GM12878 (cell line): Measurements from ENCODE around the gene CPB2.

Source experiments
- CTCF ChIP-seq, 3 experiments: IDR thresholded peaks in 2 of 3; conservative IDR thresholded peaks in 1 of 3; 2 replicates each; pipeline ENCODE4 v1.5.1; 2011; ENCODE audit warnings: low read depth in 3 of 3, low read length in 3 of 3, mild to moderate bottlenecking in 3 of 3, control low read depth in 2 of 3, moderate library complexity in 2 of 3, inconsistent platforms in 1 of 3, mixed read lengths in 1 of 3; ENCODE audit not compliant: control insufficient read depth in 2 of 3, insufficient read depth in 1 of 3; ENCODE audit errors: extremely low read depth in 1 of 3
- EZH2 ChIP-seq: IDR thresholded peaks from 2 replicates; pipeline ENCODE4 v1.6.1; 2012; ENCODE audit warnings: low read depth, mild to moderate bottlenecking, control low read depth, inconsistent platforms, low read length, borderline replicate concordance; ENCODE audit not compliant: control insufficient read depth
- KAT2A ChIP-seq: conservative IDR thresholded peaks from 2 replicates; pipeline ENCODE4 v1.6.1; 2011; ENCODE audit warnings: low read depth, low read length; ENCODE audit not compliant: control insufficient read depth
- NFIC ChIP-seq: IDR thresholded peaks from 2 replicates; pipeline ENCODE4 v1.6.1; 2012; ENCODE audit warnings: low read depth, mild to moderate bottlenecking, inconsistent platforms, low read length, moderate library complexity
- RAD21 ChIP-seq: IDR thresholded peaks from 2 replicates; pipeline ENCODE4 v1.6.1; 2011; ENCODE audit warnings: mild to moderate bottlenecking, low read depth, low read length, moderate library complexity; ENCODE audit not compliant: insufficient read depth
- YY1 ChIP-seq: IDR thresholded peaks from 2 replicates; pipeline ENCODE4 v1.6.1; 2011; ENCODE audit warnings: low read depth, mild to moderate bottlenecking, low read length
- ZNF274 ChIP-seq: IDR thresholded peaks from one replicate; pipeline ENCODE4 v1.8.0; 2011; ENCODE audit not compliant: insufficient read length, insufficient read depth
- ZSCAN29 ChIP-seq: fragments of 450-650 bp; IDR thresholded peaks from 2 replicates; pipeline ENCODE4 v1.6.1; 2017; ENCODE audit warnings: mild to moderate bottlenecking, moderate library complexity
- TF ChIP-seq, protein P1 (sequence below): IDR thresholded peaks from 2 replicates; pipeline ENCODE4 v1.6.1; 2011; ENCODE audit warnings: low read depth, low read length, improper control_type of control experiment, borderline replicate concordance

DNA sequence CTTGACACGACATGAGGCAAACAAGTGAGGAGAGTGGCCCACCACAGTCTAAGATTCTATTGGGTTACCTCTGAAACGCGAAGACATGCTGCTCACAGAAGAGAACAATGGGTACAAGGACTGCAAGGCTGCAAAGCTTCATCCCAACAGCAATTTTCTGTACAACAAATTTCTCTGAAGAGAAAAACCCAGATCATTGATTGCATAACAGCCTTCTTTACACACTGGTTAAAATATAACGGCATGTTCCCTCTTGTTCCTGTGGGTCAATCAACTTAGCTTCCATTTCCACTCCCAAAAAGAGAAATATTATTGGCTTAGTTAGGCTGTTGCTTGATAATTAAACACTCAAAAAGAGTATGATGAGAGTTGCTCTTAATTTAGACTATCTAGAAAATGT lies at the start of gene CPB2:
- TF ChIP-seq CTCF (IDR thresholded peaks at IDR 0.05 in 2 of 3, conservative IDR thresholded peaks at IDR 0.05 in 1 of 3; ENCODE audit: control insufficient read depth in 2 of 3, extremely low read depth in 1 of 3, insufficient read depth in 1 of 3, low read depth in 3 of 3, low read length in 3 of 3) (no peak), ZSCAN29 (no peak), NFIC (no peak), RAD21 (no peak), EZH2 (no peak), KAT2A (no peak), YY1 (no peak), ZNF274 (no peak)
- TF ChIP-seq, protein P1, sequence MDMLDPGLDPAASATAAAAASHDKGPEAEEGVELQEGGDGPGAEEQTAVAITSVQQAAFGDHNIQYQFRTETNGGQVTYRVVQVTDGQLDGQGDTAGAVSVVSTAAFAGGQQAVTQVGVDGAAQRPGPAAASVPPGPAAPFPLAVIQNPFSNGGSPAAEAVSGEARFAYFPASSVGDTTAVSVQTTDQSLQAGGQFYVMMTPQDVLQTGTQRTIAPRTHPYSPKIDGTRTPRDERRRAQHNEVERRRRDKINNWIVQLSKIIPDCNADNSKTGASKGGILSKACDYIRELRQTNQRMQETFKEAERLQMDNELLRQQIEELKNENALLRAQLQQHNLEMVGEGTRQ = no peak
